TTC549 (cell line): Measurements from ENCODE around the gene FAM234A.
"Not testable (repeated sequence)": the region's sequence is repeated elsewhere in the genome, so short reads cannot be mapped to it uniquely, and the experiment has no call there.

Experiments used
- FAIRE-seq: peaks from 2 replicates; lab custom pipeline; 2012; peaks lifted over from hg19 to GRCh38; lab: Jason Lieb, UNC

The FAM234A gene, protein sequence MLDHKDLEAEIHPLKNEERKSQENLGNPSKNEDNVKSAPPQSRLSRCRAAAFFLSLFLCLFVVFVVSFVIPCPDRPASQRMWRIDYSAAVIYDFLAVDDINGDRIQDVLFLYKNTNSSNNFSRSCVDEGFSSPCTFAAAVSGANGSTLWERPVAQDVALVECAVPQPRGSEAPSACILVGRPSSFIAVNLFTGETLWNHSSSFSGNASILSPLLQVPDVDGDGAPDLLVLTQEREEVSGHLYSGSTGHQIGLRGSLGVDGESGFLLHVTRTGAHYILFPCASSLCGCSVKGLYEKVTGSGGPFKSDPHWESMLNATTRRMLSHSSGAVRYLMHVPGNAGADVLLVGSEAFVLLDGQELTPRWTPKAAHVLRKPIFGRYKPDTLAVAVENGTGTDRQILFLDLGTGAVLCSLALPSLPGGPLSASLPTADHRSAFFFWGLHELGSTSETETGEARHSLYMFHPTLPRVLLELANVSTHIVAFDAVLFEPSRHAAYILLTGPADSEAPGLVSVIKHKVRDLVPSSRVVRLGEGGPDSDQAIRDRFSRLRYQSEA

GRCh38 chr16:234468-235305 is at the start of gene FAM234A:
FAM234A (plus strand) TSS chr16:234821; CDS start chr16:254414, 19,593 bp downstream.
- FAIRE-seq: no peak

GRCh38 chr16:185213-185612 is 49.4 kb upstream of the FAM234A start:
- FAIRE-seq: no peak

DNA sequence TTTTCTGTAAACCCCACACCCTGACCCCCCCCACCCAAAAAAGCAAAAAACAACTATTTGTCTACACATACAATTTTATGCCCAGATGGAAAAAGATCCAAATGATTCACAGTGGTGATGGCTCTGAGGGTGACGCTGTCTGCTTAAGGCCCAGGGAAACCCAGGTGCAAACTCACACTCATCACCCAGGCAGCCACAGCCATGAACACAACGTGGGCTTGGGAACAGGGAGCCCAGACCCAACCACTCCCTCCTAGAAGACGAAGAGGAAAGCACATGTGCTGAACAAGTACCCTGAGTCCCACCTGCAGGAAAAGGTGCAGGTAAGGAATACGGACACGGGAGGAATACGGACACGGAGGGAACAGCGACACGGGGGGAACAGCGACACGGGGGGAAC is 48.9 kb upstream of the FAM234A start:
- FAIRE-seq: no peak

GRCh38 chr16:187330-187729 is 47.3 kb upstream of the FAM234A start:
- FAIRE-seq: no peak

GRCh38 chr16:188674-189073 is 45.9 kb upstream of the FAM234A start:
- no peak for FAIRE-seq

- no peak for FAIRE-seq
Measured at GRCh38 chr16:189604-190186, 44.9 kb upstream of the FAM234A start.

GRCh38 chr16:191831-192230 is 42.8 kb upstream of the FAM234A start:
- no peak for FAIRE-seq

- no peak for FAIRE-seq
Measured at GRCh38 chr16:192686-193085, 41.9 kb upstream of the FAM234A start.

DNA sequence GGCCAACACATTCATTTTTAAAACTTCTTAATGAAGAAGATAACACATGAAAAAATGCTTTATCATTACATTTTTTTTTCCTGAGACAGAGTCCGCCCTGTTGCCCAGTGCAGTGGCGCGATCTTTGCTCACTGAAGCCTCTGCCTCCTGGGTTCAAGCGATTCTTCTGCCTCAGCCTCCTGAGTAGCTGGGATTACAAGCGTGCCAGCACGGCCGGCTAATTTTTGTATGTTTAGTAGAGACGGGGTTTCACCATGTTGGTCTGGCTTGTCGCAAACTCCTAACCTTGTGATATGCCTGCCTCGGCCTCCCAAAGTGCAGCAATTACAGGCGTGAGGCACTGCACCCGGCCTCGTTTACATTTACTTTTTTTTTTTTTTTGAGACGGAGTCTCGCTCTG is 41.2 kb upstream of the FAM234A start:
- FAIRE-seq: no peak

DNA sequence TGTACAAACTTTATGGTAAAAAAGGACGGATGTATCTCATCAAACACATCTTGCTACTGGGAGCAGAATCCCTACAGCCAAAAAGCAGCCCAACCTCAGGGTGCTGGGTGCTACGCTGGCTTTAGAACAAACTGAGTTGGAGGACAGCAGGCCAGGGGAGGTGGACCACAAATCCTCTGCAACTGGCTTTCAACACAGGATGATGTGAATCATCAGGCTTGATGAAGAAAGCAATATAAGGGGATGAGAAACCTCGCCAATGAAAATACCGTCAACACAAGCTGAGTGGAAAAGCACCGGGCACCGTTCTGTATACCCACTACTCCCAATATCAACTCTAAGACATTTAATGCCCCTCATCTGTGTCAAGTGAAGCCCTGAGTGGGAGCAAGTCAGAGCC is 40.1 kb upstream of the FAM234A start:
- FAIRE-seq: no peak

DNA sequence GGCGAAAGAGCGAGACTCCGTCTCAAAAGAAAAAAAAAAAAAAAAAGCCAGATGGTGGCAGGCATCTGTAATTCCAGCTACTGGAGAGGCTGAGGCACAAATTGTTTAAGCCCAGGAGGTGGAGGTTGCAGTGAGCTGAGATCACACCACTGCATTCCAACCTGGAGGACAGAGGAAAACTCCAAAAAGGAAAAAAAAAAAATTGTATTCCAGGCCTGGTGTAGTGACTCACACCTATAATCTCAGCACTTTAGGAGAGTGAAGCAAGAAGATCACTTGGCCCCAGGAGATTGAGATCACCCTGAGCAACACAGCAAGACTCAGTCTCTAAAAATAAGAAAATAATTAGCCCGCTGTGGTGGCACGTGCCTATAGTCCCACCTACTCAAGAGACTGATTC is 34.2 kb upstream of the FAM234A start:
- FAIRE-seq: no peak

GRCh38 chr16:203246-203645 is 31.4 kb upstream of the FAM234A start:
- no peak for FAIRE-seq

DNA sequence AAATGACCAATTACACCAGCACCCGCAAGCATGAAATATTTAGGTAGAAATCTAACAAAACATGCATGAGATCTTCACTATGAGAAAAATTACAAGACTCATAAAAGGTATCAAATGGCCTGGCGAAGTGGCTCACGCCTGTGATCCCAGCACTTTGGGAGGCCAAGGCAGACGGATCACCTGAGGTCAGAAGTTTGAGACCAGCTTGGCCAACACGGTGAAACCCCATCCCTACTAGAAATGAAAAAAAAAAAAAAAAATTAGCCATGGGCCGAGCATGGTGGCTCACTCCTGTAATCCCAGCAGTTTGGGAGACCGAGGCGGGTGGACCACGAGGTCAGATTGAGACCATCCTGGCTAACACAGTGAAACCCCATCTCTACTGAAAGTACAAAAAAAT is 30.6 kb upstream of the FAM234A start:
- not testable (repeated sequence) for FAIRE-seq

DNA sequence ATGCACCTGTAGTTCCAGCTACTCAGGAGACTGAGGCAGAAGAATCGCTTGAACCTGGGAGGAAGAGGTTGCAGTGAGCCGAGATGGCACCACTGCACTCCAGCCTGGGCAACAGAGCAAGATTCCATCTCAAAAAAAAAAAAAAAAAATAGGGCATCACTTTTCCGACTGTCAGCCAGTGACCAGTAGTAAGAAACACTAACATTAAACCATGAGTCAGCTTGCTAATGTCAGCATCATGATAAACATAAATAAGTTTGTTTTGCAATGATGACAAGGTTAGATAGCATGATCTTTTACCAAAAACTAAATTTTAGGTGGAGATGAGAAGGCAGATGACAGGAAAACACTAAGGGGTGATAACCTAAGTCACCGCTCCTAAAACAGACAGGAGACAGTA is 25.3 kb upstream of the FAM234A start:
- FAIRE-seq: not testable (repeated sequence)

GRCh38 chr16:211631-212180 is 22.9 kb upstream of the FAM234A start:
- FAIRE-seq: not testable (repeated sequence)

DNA sequence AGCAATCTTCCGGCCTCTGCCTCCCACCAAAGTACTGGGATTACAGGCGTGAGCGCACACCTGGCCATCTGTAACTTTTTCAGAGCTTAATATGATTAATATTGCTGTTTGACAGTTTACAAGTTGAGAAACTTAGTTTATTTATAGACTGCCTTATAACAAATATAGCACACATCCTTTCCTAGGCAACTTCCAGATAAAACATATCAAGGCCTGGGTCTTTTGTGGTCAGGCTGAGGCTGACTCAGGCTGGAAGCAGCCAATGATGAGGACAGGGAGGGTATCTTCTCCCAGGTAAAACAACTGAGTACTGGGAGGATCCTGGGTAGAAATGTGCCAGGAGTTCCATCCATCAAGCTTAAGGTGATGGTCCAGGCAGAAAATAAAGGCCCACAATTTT is 21.6 kb upstream of the FAM234A start:
- FAIRE-seq: no peak

GRCh38 chr16:220021-220420 is 14.6 kb upstream of the FAM234A start:
- no peak for FAIRE-seq

DNA sequence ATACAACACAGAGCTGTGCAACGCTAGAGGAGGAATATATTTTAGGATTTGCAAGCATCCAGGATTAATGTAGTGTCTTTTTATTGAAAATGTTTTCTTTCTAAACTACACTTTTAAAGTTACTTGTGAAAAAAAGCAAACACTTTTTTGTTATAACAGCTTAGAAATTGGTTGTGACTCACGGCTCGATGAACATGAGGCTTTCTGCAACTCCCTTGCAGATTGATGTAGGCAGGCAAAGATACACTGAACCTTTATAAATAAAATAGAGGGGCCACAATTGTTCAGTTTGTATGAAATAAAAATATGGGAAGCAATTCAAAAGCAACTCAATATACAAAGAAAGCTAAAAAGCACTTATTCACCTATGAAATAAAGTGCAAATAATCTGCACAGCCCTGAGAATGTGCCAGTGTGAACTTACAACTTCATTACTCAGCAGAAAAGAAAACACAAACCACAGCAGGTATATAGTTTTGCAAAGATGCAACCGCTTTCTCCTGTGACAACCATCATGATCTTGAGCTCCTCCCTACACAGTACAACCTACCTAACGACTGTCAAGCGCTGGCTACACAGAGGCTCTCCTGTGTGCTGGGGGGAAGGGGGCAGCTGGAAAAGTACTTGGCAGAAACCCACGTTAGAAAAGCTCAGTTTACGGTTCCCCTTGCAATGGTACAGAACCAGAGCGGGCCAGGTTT is 6.3 kb upstream of the FAM234A start:
- FAIRE-seq: no peak

DNA sequence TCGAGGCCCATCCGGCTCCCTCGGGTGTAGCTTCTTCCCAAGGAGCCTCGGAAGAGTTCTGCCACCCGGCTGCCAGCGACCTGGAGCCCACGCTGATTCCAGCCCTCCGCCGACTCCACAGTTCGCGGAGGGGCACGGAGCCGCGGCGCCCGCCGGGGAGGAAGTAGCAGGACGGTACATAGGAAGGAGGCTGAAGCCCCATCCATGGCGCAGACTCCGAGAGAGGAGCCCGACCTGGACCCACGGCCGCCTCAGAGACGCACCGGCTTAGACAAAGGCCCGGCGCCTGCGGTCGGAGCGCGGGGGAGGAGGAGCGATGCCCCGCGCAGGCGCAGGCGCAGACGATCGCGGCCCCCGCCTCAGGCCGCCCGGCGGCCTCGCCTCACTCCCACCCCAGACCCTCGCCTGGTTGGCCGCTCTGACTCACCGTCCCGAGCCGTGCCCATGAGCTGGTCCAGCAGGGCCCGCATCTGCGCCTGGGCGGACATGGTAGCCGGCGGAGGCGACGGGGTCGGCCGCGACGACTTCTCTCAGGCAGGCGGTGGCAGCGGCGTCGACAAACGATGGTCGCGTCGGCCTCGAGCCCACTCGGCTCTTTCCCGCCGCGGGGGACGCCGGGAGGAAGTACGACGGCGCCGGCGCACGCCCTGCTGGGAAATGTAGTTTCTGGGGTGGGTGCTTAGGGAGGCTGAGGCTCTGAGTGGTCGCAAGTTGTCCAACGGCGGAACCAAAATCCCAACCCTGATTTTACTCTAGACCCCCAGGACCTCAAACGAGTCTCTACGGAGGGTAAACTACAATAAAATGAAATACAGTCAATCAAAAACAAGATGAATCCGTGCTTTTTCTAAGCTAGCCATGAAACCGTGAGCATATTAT is 5.5 kb upstream of the FAM234A start, which contains the start of gene LUC7L:
Gene LUC7L (minus strand): TSS at position 598 of the 879 bp plus-strand sequence. CDS start 110 bp downstream, at position 488.
- no peak for FAIRE-seq

GRCh38 chr16:229731-230281 is 4.8 kb upstream of the FAM234A start:
- no peak for FAIRE-seq
